WERI-Rb-1 (cell line): Measurements from ENCODE around the gene NFASC.

ENCODE experiments used
- DNase-seq: peaks from one replicate; pipeline ENCODE4 v3.0.0-alpha.2; 2020
- H3K27ac ChIP-seq: fragments of 250-450 bp; sonication (Bioruptor Pico); 2 replicates; pipeline ENCODE4 v1.5.1; 2020; ENCODE audit warnings: mild to moderate bottlenecking, moderate library complexity
- H3K27me3 ChIP-seq: fragments of 250-450 bp; sonication (Bioruptor Pico); 2 replicates; pipeline ENCODE4 v1.5.1; 2021; ENCODE audit warnings: mild to moderate bottlenecking, low read depth, moderate library complexity; ENCODE audit not compliant: insufficient read depth, severe bottlenecking
- H3K36me3 ChIP-seq: fragments of 250-450 bp; sonication (Bioruptor Pico); 2 replicates; pipeline ENCODE4 v1.5.1; 2020; ENCODE audit warnings: mild to moderate bottlenecking, moderate library complexity
- H3K4me3 ChIP-seq: 2 replicates; pipeline ENCODE4 v1.5.1; 2011; ENCODE audit warnings: low read depth, mild to moderate bottlenecking, control low read depth, low read length
- H3K9me3 ChIP-seq: fragments of 250-450 bp; sonication (Bioruptor Pico); 2 replicates; pipeline ENCODE4 v1.5.1; 2021; ENCODE audit warnings: mild to moderate bottlenecking, moderate library complexity; ENCODE audit not compliant: severe bottlenecking
- TF ChIP-seq, protein P1 (sequence below): IDR thresholded peaks from 2 replicates; pipeline ENCODE4 v1.5.1; 2011; ENCODE audit warnings: low read depth, mild to moderate bottlenecking, control low read depth, inconsistent platforms, low read length

Gene NFASC

DNA sequence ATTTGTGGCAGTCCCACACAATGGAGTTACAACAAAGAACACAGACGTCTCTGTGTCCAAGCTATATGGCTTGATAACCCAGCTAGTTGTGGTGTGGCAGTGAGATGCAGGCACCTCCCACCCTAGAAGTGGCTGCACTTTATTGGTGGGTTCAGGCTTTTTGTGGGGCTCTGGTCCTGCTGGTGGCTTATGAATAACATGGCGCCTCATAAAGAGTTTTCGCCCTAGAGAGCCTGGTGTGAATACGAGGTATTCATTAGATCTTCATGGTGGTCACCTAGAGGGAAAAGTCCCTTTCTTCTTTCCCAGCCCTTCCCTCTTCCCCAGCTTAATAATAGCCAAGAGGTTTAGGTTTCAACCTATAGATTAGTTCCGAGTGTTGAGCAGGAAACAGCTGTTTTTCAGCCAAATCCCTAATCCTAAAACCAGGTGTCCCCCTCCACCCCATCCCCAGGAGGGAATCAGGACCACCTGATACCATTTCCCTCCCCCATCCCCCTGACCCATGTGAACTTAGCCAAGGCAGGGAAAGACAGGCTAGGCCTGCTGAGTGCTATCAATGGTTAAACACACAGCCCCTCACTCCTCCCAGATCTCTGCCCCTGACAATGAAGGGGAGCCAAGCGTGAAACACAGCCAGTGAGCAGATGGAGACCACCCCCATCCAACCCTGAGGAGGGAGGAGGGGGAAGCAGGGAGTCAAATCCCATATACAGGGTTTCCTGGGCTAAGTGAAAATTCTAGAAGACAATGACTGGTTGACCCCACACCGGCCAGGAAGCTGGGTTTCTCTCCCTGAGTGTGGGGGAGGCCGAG lies 58.2 kb downstream of the NFASC start:
- no peaks in the 10 kb centered on the region for H3K27me3 ChIP-seq
- DNase-seq = peak; percentile 97
- TF ChIP-seq, protein P1, sequence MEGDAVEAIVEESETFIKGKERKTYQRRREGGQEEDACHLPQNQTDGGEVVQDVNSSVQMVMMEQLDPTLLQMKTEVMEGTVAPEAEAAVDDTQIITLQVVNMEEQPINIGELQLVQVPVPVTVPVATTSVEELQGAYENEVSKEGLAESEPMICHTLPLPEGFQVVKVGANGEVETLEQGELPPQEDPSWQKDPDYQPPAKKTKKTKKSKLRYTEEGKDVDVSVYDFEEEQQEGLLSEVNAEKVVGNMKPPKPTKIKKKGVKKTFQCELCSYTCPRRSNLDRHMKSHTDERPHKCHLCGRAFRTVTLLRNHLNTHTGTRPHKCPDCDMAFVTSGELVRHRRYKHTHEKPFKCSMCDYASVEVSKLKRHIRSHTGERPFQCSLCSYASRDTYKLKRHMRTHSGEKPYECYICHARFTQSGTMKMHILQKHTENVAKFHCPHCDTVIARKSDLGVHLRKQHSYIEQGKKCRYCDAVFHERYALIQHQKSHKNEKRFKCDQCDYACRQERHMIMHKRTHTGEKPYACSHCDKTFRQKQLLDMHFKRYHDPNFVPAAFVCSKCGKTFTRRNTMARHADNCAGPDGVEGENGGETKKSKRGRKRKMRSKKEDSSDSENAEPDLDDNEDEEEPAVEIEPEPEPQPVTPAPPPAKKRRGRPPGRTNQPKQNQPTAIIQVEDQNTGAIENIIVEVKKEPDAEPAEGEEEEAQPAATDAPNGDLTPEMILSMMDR = no peak
- H3K36me3 ChIP-seq = 0 out of 2 replicates have a peak, but pooled peaks cover 3% of the 10 kb centered on the region
- H3K9me3 ChIP-seq = no peaks in the 10 kb centered on the region
- peak overlapping the region; percentile 7 for H3K4me3 ChIP-seq
- H3K27ac ChIP-seq = peak overlapping the region; percentile 93

- H3K27ac ChIP-seq = peak overlapping the region; percentile 93
- DNase-seq = peak; percentile 71
- no peaks in the 10 kb centered on the region for H3K9me3 ChIP-seq
- 0 out of 2 replicates have a peak, but pooled peaks cover 3% of the 10 kb centered on the region for H3K36me3 ChIP-seq
- TF ChIP-seq, protein P1 = 0 out of 2 replicates have a peak, but pooled peaks have one; percentile 8
- no peak overlapping the region for H3K4me3 ChIP-seq
- H3K27me3 ChIP-seq = no peaks in the 10 kb centered on the region
Measured at GRCh38 chr1:204929487-204930154, 59.0 kb downstream of the NFASC start.

DNA sequence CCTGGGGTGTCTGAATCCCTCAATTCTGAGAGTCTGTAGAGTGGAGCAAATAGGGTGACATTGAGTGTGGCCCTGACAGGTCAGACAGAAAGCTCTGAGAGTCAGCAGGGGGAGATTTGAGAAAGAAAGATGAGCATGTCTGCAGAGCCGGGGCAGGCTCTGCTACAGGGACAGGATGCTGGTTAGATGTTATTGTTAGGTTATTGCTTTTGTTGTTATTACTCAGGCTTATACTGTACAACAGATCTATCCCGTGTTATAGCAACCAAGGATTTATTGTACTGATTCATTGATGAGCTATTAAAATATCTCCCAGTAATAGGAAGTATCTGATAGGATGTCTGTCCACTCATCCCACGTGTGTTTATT lies 59.5 kb downstream of the NFASC start:
- Histone ChIP-seq H3K27ac (peak overlapping the region; percentile 93), H3K4me3 (no peak overlapping the region), H3K27me3 (no peaks in the 10 kb centered on the region), H3K9me3 (no peaks in the 10 kb centered on the region), H3K36me3 (0 out of 2 replicates have a peak, but pooled peaks cover 3% of the 10 kb centered on the region)
- TF ChIP-seq, protein P1 = 0 out of 2 replicates have a peak, but pooled peaks have one; percentile 4
- DNase-seq = no peak

- Histone ChIP-seq H3K4me3 (no peak overlapping the region), H3K9me3 (no peaks in the 10 kb centered on the region), H3K27ac (peak overlapping the region; percentile 93), H3K27me3 (no peaks in the 10 kb centered on the region), H3K36me3 (0 out of 2 replicates have a peak, but pooled peaks cover 3% of the 10 kb centered on the region)
- DNase-seq = no peak
- TF ChIP-seq, protein P1 = no peak
Measured at GRCh38 chr1:204931313-204931712, 60.7 kb downstream of the NFASC start.

DNA sequence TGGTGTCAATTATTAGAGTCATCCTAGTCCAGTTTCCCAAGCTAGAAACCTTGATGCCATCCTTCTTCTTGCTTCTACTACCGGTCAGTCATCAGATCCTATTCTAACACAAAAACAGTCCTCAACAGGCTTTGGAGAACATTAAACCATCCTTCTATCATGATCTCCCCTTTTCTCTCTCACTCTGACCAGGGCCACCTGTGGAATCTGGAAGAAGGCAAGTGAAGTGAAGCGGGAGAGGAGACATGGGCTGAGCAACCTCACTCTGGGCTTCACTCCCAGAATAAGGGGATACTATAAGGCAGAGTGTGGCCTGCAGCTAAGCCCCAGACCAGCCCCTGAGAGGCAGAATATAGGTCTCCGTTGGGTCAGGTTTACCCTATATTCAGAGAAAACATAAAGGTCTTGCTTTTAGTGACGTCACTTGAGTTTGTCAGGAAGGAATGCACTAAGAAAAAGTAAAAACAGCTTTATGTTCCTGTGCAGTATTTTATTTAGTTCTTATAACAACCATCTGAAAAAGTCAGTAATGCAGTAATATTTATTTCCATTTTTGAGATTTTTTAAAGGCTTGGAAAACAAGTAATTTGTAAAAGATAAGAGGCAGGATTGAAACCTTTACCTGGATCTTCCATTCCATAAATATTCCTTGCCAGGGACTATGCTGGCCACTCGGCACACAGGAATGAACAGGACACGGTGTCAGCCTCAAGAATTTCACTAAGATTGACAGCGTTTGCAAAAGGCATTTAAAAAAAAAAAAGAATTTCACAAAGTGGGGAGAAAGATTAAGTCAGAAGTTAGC lies 61.3 kb downstream of the NFASC start:
- no peak overlapping the region for H3K27ac ChIP-seq
- H3K4me3 ChIP-seq = no peak overlapping the region
- H3K27me3 ChIP-seq = no peaks in the 10 kb centered on the region
- H3K9me3 ChIP-seq = no peaks in the 10 kb centered on the region
- TF ChIP-seq, protein P1 = no peak
- DNase-seq = peak; percentile 4
- peaks cover 3% of the 10 kb centered on the region; the same call in 1 of the 2 replicates for H3K36me3 ChIP-seq
